Measurements from ENCODE around the gene BAAT. TPM values are rescaled to one million over a fixed set of nuclear protein-coding genes. Genes with fewer than 3 reads are reported as not detected.

The BAAT gene
- total and polyA plus RNA-seq, 9 of the 15 experiments (the other 6 are each of a cell fraction or from before 2014, with no cell fraction given), result 0.17 to 0.76 (median 0.32) TPM

GRCh38 chr9:101398068-101398929 is 13.5 kb upstream of the BAAT start, which contains the start of the genes MRPL50 and ZNF189 (continued):
- TF ChIP-seq ZNF384 (IDR thresholded peaks at IDR 0.05; ENCODE audit: low read depth, low read length), result peak; percentile 40; the same call in 1 of the 2 replicates
- TF ChIP-seq ESRRB (CRISPR knock-in tag; IDR thresholded peaks at IDR 0.05; ENCODE audit: borderline replicate concordance), result no peak
- TF ChIP-seq ELF2 (CRISPR knock-in tag; IDR thresholded peaks at IDR 0.05), result no peak
- TF ChIP-seq, protein P1, sequence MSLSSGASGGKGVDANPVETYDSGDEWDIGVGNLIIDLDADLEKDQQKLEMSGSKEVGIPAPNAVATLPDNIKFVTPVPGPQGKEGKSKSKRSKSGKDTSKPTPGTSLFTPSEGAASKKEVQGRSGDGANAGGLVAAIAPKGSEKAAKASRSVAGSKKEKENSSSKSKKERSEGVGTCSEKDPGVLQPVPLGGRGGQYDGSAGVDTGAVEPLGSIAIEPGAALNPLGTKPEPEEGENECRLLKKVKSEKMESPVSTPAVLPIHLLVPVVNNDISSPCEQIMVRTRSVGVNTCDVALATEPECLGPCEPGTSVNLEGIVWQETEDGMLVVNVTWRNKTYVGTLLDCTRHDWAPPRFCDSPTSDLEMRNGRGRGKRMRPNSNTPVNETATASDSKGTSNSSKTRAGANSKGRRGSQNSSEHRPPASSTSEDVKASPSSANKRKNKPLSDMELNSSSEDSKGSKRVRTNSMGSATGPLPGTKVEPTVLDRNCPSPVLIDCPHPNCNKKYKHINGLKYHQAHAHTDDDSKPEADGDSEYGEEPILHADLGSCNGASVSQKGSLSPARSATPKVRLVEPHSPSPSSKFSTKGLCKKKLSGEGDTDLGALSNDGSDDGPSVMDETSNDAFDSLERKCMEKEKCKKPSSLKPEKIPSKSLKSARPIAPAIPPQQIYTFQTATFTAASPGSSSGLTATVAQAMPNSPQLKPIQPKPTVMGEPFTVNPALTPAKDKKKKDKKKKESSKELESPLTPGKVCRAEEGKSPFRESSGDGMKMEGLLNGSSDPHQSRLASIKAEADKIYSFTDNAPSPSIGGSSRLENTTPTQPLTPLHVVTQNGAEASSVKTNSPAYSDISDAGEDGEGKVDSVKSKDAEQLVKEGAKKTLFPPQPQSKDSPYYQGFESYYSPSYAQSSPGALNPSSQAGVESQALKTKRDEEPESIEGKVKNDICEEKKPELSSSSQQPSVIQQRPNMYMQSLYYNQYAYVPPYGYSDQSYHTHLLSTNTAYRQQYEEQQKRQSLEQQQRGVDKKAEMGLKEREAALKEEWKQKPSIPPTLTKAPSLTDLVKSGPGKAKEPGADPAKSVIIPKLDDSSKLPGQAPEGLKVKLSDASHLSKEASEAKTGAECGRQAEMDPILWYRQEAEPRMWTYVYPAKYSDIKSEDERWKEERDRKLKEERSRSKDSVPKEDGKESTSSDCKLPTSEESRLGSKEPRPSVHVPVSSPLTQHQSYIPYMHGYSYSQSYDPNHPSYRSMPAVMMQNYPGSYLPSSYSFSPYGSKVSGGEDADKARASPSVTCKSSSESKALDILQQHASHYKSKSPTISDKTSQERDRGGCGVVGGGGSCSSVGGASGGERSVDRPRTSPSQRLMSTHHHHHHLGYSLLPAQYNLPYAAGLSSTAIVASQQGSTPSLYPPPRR (CRISPR knock-in tag; IDR thresholded peaks at IDR 0.05; ENCODE audit: borderline replicate concordance), result no peak
- TF ChIP-seq EGR1 (conservative IDR thresholded peaks at IDR 0.05), result peak; percentile 95
- TF ChIP-seq TBL1XR1 (IDR thresholded peaks at IDR 0.05; ENCODE audit: low read length in 2 of 2), result peak in 1 of 2 experiments; percentile 30; a peak in 1 of 4 replicates
- TF ChIP-seq HSF4 (CRISPR knock-in tag; IDR thresholded peaks at IDR 0.05; ENCODE audit: borderline replicate concordance), result no peak
- no peak for TF ChIP-seq ZNF830 (CRISPR knock-in tag; IDR thresholded peaks at IDR 0.05)
- peak; percentile 56 for TF ChIP-seq BRD9 (IDR thresholded peaks at IDR 0.05; ENCODE audit: low read depth, partially characterized antibody)
- TF ChIP-seq ZZZ3 (IDR thresholded peaks at IDR 0.05), result no peak
- no peak for TF ChIP-seq EZH2 (IDR thresholded peaks at IDR 0.05; ENCODE audit: borderline replicate concordance, low read depth, low read length)
- TF ChIP-seq CBX5 (IDR thresholded peaks at IDR 0.05; ENCODE audit: borderline replicate concordance, low read depth), result no peak
- TF ChIP-seq PTBP1 (IDR thresholded peaks at IDR 0.05; ENCODE audit: low read depth, low read length), result no peak
- TF ChIP-seq EP300 (IDR thresholded peaks at IDR 0.05; ENCODE audit: low read length), result no peak
- TF ChIP-seq STAT5B (CRISPR knock-in tag; IDR thresholded peaks at IDR 0.05), result no peak
- TF ChIP-seq, protein P2, sequence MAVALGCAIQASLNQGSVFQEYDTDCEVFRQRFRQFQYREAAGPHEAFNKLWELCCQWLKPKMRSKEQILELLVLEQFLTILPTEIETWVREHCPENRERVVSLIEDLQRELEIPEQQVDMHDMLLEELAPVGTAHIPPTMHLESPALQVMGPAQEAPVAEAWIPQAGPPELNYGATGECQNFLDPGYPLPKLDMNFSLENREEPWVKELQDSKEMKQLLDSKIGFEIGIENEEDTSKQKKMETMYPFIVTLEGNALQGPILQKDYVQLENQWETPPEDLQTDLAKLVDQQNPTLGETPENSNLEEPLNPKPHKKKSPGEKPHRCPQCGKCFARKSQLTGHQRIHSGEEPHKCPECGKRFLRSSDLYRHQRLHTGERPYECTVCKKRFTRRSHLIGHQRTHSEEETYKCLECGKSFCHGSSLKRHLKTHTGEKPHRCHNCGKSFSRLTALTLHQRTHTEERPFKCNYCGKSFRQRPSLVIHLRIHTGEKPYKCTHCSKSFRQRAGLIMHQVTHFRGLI (CRISPR knock-in tag; IDR thresholded peaks at IDR 0.05), result no peak
- TF ChIP-seq MTA1 (IDR thresholded peaks at IDR 0.05; ENCODE audit: borderline replicate concordance), result peak; percentile 86
- no peak for TF ChIP-seq CREBBP (IDR thresholded peaks at IDR 0.05; ENCODE audit: low read depth, low read length)
- peak; percentile 95 for TF ChIP-seq CREM (IDR thresholded peaks at IDR 0.05; ENCODE audit: low read depth)
- TF ChIP-seq ZNF277 (CRISPR knock-in tag; IDR thresholded peaks at IDR 0.05; ENCODE audit: borderline replicate concordance), result no peak
- no peak for TF ChIP-seq SMAD4 (CRISPR knock-in tag; conservative IDR thresholded peaks at IDR 0.05)
- no peak for TF ChIP-seq PYGO2 (tag; IDR thresholded peaks at IDR 0.05)

Data from K562 (cell line).